Prostate gland (tissue), 2 donors: ENCODE results near the gene SGF29. TPM values are rescaled to one million over a fixed set of nuclear protein-coding genes. Genes with fewer than 3 reads are reported as not detected.
"Not testable (repeated sequence)": the region's sequence is repeated elsewhere in the genome, so short reads cannot be mapped to it uniquely, and the experiment has no call there.

Experiments used
- DNase-seq: peaks from one replicate; pipeline ENCODE4 v3.0.0-alpha.2; 2019; ENCODE audit warnings: low spot score
- H3K27ac ChIP-seq, 2 donors: fragments of 200-600 bp; sonication (generic); 2 replicates each; pipeline ENCODE4 v1.5.1; 2017 to 2019
- H3K27me3 ChIP-seq: fragments of 200-600 bp; sonication (generic); replicated peaks from 2 replicates; pipeline ENCODE4 v1.5.1; 2019; ENCODE audit not compliant: insufficient read depth
- H3K36me3 ChIP-seq, 2 donors: fragments of 200-600 bp; sonication (generic); 1 replicate in 1 of 2; 2 replicates in 1 of 2; pipeline versions ENCODE4 v1.5.1 to v1.8.1; 2017 to 2019
- H3K4me1 ChIP-seq: fragments of 200-600 bp; sonication (generic); replicated peaks from 2 replicates; pipeline ENCODE4 v1.5.1; 2019
- H3K4me3 ChIP-seq, 2 donors: fragments of 200-600 bp; sonication (generic); 2 replicates each; pipeline ENCODE4 v1.5.1; 2017 to 2019
- H3K9me3 ChIP-seq: fragments of 200-600 bp; sonication (generic); 2 replicates; pipeline ENCODE4 v1.5.1; 2017
- POLR2A ChIP-seq: fragments of 450-650 bp; IDR thresholded peaks from one replicate; pipeline ENCODE4 v1.6.1; 2016; ENCODE audit warnings: antibody characterized with exemption, mild to moderate bottlenecking
- POLR2AphosphoS5 ChIP-seq: sonication (generic); formaldehyde crosslinking; IDR thresholded peaks from one replicate; pipeline ENCODE4 v1.6.1; 2017; ENCODE audit warnings: antibody characterized with exemption
- WGBS: methylation state at CpG from one replicate; pipeline ENCODE4 v1.1.5; 2018; 5-methylcytosine and 5-hydroxymethylcytosine counted together
- intact Hi-C: fragments of 100-400 bp; cut with DNase I; formaldehyde crosslinking; loops from one replicate; pipeline ENCODE4 v1.14.2; 2022
- total RNA-seq, 2 donors: library from RNA; depleted of rRNA; stranded (reverse); fragments of >200 nt; gene quantifications; one replicate each; pipeline ENCODE4 v1.1.0, GENCODE V29; 2016
- TF ChIP-seq, protein P1 (sequence below), 4 experiments: fragments of 200-600 bp in 2 of 4; fragments of 450-650 bp in 2 of 4; sonication (generic) in 2 of 4; IDR thresholded peaks; 1 replicate in 3 of 4; 2 replicates in 1 of 4; pipeline ENCODE4 v1.5.1; 2016 to 2019; ENCODE audit warnings: antibody characterized with exemption in 4 of 4, mild to moderate bottlenecking in 2 of 4, moderate library complexity in 2 of 4

SGF29 gene
- total RNA-seq, 2 donors from 2014 or later = 32.2 to 59.7 TPM

DNA sequence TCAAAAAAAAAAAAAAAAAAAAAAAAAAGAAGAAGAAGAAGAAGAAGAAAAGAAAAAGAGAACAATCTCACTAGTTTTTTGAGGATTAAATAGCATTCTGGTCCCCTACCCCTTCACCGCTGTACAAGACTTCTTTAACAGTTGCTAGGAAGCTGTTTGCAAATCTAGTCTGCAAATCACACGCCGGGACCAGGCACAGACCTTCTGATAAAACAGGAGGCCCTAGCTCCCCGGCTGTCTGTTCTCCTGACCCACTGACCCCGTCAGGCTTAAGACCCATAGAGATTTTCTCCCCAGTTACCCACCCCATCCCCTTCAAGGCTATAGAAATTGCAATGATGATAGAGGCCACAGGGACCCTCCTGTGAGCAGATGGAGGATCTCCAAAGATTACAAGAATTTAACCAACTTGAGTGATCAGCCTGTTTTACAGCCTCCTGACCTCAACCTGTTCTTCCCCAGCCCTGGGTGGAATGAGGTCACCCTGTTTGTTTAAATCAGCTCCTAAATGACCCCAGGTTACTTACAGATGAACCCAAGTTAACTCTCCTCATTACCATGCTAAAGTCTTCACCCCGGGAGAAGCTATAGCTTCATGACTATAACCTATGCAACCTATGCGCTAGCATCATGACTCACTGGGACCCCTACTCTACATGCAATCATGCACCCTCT lies 67.9 kb downstream of the SGF29 start:
- 75% methylated on average over 7 of the region's 7 CpGs for WGBS
- intact Hi-C loops = no loop called here
- no peak overlapping the region for H3K27ac ChIP-seq

DNA sequence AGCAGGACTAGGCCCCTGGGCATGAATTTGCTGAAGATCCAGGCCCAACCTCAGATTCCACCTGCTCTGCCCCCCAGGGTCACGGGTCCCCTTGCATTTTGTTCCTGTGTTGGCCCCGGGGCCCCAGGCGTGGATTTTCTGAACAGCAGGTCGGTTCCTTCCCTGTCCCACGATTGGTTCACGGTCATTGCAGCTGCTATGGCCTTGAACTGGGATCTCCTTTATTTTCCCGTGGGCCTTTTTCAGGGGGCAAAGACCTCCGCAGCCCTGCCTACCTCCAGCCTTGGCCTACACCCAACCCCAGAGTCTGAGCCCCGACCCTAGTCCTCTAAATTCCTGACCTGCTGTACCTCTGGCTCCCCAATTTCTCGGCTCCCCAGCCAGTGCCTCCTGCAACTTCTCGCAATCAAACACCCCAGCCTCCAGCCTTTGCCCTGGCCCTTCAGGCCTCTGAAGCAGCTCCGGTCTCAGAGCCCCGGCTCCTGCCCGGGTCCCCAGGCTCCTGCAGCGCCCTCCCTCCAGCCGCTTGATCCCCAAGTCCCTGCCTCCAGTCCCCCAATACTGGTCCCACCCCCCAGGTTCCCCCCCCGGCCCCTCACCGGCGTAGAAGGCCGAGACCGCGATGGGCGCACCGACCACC lies 68.9 kb downstream of the SGF29 start:
- H3K9me3 ChIP-seq, H3K36me3 ChIP-seq, H3K4me1 ChIP-seq, H3K27me3 ChIP-seq, intact Hi-C loops, DNase-seq: not testable (repeated sequence)
- peak overlapping the region in 1 of 2 donors; percentile 45 for H3K27ac ChIP-seq
- peak overlapping the region; percentile 28 to 36 for H3K4me3 ChIP-seq
- 48% methylated on average over 17 of the region's 24 CpGs for WGBS

More for the DNA sequence above, 67.9 kb downstream of the SGF29 start:
- Histone ChIP-seq H3K27me3 (no peaks in the 10 kb centered on the region), H3K9me3 (no peaks in the 10 kb centered on the region), H3K4me3 (no peak overlapping the region), H3K4me1 (no peaks in the 10 kb centered on the region), H3K36me3 (no peaks in the 10 kb centered on the region)
- DNase-seq = no peak
- TF ChIP-seq POLR2AphosphoS5 = no peak
- no peak for TF ChIP-seq POLR2A
- TF ChIP-seq, protein P1, sequence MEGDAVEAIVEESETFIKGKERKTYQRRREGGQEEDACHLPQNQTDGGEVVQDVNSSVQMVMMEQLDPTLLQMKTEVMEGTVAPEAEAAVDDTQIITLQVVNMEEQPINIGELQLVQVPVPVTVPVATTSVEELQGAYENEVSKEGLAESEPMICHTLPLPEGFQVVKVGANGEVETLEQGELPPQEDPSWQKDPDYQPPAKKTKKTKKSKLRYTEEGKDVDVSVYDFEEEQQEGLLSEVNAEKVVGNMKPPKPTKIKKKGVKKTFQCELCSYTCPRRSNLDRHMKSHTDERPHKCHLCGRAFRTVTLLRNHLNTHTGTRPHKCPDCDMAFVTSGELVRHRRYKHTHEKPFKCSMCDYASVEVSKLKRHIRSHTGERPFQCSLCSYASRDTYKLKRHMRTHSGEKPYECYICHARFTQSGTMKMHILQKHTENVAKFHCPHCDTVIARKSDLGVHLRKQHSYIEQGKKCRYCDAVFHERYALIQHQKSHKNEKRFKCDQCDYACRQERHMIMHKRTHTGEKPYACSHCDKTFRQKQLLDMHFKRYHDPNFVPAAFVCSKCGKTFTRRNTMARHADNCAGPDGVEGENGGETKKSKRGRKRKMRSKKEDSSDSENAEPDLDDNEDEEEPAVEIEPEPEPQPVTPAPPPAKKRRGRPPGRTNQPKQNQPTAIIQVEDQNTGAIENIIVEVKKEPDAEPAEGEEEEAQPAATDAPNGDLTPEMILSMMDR (IDR thresholded peaks at IDR 0.05) = no peak

DNA sequence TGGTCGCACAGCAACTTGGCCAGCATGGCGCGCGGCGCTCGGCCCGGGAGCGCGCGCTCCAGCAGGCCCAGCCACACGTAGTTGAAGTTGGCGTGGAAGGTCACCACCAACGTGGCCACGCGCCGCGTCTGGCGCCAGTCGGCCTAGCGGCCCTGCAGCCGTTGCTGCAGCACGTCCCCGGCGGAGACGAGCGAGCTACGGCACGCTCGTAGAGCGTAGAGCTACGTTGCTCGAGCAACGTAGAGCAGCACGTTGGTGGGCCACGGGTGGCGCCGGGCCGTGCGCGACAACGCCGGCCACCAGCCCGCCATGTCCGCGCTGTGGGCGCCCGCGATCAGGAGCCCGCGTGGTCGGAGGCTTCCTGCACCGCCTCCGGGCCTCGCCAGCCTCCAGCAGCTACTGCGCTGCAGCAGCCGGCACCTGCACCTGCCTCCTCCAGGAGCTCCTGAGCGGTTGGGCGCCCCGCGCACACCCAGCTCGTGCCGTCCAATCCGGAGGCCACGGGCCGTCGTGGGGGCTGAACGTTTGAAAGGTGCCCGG lies 69.5 kb downstream of the SGF29 start:
- TF ChIP-seq, protein P1 (IDR thresholded peaks at IDR 0.05) = no peak
- TF ChIP-seq POLR2AphosphoS5 = no peak
- no peaks in the 10 kb centered on the region for H3K36me3 ChIP-seq
- intact Hi-C loops = no loop called here
- 14% methylated on average over 58 of the region's 68 CpGs for WGBS
- peak overlapping the region in 1 of 2 donors; percentile 45 for H3K27ac ChIP-seq
- no peaks in the 10 kb centered on the region for H3K9me3 ChIP-seq
- H3K27me3 ChIP-seq = no peaks in the 10 kb centered on the region
- peak overlapping the region; percentile 28 to 36 for H3K4me3 ChIP-seq
- DNase-seq = no peak
- no peaks in the 10 kb centered on the region for H3K4me1 ChIP-seq

DNA sequence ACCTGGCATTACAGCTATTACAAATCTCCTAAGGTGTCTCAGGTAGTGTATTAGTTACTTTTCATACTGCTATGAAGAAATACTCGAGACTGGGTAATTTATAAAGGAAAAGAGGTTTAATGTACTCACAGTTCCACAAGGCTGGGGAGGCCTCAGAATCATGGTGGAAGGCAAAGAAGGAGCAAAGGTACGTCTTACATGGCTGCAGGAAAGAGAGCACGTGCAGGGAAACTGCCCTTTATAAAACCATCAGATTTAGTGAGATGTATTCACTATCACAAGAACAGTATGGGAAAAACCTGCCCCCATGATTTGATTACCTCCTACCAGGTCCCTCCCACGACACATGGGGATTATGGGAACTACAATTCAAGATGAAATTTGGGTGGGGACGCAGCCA lies 77.2 kb downstream of the SGF29 start:
- H3K4me3 ChIP-seq, H3K36me3 ChIP-seq, DNase-seq, H3K9me3 ChIP-seq, H3K27me3 ChIP-seq, H3K27ac ChIP-seq, H3K4me1 ChIP-seq, intact Hi-C loops: not testable (repeated sequence)
- 79% methylated on average over 4 of the region's 5 CpGs for WGBS

DNA sequence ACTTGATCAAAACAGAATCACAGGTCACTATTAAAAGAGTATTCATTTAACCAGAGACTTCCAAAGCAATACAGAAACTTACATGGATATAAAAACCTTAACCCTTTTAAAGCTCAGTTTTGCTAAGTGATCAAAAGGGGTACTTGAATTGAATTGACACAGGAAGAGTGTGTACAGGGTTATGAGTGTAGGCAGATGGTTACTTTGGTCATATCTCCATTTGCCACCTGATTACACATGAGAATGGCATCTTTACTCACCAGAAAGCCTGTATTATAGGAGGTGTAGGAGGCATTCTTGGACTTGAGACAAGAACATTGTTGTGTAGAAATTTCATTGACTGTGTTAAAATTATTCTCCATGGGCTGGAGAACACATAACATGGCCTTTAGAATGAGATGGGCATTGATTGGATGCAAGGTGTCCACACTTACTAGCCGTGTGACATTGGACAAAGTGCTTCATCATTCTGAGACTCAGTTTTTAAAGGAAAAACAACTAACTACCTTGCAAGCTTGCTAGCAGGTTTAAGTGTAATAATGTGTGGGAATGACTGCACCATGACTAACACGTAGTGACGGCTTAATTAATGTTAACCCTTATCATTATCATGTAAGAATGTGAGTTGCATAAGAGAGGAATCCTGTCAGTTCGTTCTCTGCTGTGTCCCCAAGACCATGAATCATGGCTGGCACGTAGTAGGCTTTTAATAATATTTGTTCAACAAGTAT lies 82.5 kb downstream of the SGF29 start:
- H3K9me3 ChIP-seq, DNase-seq, H3K4me3 ChIP-seq, H3K4me1 ChIP-seq, H3K27me3 ChIP-seq, intact Hi-C loops, H3K27ac ChIP-seq, H3K36me3 ChIP-seq: not testable (repeated sequence)
- 60% methylated on average over 5 of the region's 5 CpGs for WGBS

DNA sequence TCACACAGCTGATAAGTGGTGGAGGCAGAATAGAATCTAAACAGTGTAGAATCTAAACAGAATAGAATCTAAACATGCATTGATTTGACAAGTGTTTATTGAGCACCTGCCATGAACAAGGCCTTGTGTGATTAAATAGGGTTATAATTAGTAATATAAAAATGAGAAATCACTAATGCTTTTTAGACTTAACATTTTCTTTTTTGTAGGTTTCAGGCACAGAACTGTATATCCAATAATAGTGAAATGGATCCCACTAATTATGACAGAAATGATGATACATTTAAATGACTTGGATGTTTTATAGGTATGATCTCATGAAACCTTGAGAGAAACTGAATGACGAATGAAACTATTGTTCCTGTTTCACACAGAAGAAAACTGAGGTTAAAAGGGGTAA lies 84.0 kb downstream of the SGF29 start, which contains the start of gene NPIPB8:
Gene NPIPB8, plus strand, starts transcription at position 301 of the 400 bp plus-strand sequence. CDS start 296 bp downstream, outside the sequence.
- H3K9me3 ChIP-seq, H3K4me3 ChIP-seq, H3K27me3 ChIP-seq, intact Hi-C loops, DNase-seq, H3K27ac ChIP-seq, H3K4me1 ChIP-seq, H3K36me3 ChIP-seq: not testable (repeated sequence)
- WGBS = 67% methylated on average over 1 of the region's 1 CpG

DNA sequence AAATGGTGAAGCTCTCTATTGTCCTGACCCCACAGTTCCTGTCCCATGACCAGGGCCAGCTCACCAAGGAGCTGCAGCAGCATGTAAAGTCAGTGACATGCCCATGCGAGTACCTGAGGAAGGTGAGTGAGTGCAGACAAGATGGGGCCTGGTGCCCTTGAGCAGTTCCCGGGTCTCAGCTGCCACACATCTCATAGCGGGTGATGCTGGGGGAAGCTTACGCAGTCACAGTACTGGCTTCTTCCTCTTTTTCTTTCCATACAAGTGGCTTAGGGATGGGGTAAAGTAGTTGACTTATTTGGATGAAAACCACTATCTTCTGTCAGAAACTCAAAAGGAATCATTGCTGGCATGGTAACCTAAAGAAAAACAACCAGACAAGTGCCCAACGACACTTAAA lies 84.6 kb downstream of the SGF29 start:
- H3K27ac ChIP-seq, intact Hi-C loops, H3K4me3 ChIP-seq, H3K9me3 ChIP-seq, H3K4me1 ChIP-seq, DNase-seq, H3K36me3 ChIP-seq, H3K27me3 ChIP-seq: not testable (repeated sequence)
- WGBS = 41% methylated on average over 3 of the region's 5 CpGs

DNA sequence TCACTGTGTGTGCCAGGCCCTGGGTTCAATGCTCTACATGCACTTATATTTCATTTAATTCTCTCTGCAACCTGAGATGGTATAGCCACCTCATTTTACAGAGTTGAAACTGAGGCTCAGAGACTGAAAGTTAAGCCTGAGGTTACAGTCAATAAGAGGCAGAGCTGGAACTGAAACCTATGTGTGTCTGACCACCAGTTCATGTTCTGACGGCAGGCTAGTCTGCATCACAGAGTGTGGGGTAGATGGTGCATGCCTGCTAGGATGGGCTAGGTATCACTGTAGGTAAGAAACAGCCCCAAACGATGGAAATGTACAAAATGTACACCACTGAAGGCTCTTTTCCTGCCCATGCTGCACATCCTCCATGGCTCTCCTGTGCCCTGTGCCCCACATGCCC lies 86.2 kb downstream of the SGF29 start:
- H3K9me3 ChIP-seq, intact Hi-C loops, H3K27me3 ChIP-seq, H3K36me3 ChIP-seq, H3K27ac ChIP-seq, H3K4me1 ChIP-seq, H3K4me3 ChIP-seq, DNase-seq: not testable (repeated sequence)
- 71% methylated on average over 2 of the region's 2 CpGs for WGBS
